Testis (tissue), 2 donors: Measurements from ENCODE around the gene MBNL2.

Experiments used
- POLR2A ChIP-seq: fragments of 450-650 bp; IDR thresholded peaks from one replicate; pipeline ENCODE4 v1.6.1; 2017; ENCODE audit warnings: antibody characterized with exemption, mild to moderate bottlenecking, moderate library complexity
- TF ChIP-seq, protein P1 (sequence below), 3 experiments: fragments of 450-650 bp in 2 of 3; fragments of 200-600 bp in 1 of 3; sonication (generic) in 1 of 3; IDR thresholded peaks; one replicate each; pipeline ENCODE4 v1.5.1; 2016 to 2019; ENCODE audit warnings: antibody characterized with exemption in 3 of 3, mild to moderate bottlenecking in 2 of 3, moderate library complexity in 1 of 3

DNA sequence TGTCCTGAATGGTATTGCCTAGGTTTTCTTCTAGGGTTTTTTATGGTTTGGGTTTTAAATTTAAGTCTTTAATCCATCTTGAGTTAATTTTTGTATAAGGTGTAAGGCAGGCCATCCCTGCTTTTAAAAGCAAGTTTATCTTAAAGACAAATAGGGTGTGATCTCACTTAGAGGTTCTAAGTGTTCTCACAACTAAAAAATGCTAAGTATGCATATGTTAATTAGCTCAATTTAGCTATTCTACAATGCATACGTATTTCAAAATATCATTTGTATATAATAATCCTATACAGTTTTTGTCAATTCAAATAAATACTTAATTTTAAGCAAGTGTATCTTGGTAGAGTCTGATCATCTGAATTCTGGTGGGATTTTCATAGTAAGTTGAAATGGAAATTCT is 50.4 kb downstream of the MBNL2 start:
- TF ChIP-seq, protein P1, sequence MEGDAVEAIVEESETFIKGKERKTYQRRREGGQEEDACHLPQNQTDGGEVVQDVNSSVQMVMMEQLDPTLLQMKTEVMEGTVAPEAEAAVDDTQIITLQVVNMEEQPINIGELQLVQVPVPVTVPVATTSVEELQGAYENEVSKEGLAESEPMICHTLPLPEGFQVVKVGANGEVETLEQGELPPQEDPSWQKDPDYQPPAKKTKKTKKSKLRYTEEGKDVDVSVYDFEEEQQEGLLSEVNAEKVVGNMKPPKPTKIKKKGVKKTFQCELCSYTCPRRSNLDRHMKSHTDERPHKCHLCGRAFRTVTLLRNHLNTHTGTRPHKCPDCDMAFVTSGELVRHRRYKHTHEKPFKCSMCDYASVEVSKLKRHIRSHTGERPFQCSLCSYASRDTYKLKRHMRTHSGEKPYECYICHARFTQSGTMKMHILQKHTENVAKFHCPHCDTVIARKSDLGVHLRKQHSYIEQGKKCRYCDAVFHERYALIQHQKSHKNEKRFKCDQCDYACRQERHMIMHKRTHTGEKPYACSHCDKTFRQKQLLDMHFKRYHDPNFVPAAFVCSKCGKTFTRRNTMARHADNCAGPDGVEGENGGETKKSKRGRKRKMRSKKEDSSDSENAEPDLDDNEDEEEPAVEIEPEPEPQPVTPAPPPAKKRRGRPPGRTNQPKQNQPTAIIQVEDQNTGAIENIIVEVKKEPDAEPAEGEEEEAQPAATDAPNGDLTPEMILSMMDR (IDR thresholded peaks at IDR 0.05), result no peak
- no peak for TF ChIP-seq POLR2A
